ENCODE data around the gene GABARAPL2. TPM values are rescaled to one million over a fixed set of nuclear protein-coding genes. Genes with fewer than 3 reads are reported as not detected.
"Not testable (repeated sequence)": the region's sequence is repeated elsewhere in the genome, so short reads cannot be mapped to it uniquely, and the experiment has no call there.

GABARAPL2 gene, protein sequence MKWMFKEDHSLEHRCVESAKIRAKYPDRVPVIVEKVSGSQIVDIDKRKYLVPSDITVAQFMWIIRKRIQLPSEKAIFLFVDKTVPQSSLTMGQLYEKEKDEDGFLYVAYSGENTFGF
- total RNA-seq, result 233 TPM
- long read RNA-seq, transcript GABARAPL2-201 (4 exons, 1,002 nt), result major isoform, 191 of 197 reads
- long read RNA-seq, partial matches to known transcripts, result 2 of 197 reads
- long read RNA-seq, other reads (novel, unspliced or antisense), result 0 of 197 reads

DNA sequence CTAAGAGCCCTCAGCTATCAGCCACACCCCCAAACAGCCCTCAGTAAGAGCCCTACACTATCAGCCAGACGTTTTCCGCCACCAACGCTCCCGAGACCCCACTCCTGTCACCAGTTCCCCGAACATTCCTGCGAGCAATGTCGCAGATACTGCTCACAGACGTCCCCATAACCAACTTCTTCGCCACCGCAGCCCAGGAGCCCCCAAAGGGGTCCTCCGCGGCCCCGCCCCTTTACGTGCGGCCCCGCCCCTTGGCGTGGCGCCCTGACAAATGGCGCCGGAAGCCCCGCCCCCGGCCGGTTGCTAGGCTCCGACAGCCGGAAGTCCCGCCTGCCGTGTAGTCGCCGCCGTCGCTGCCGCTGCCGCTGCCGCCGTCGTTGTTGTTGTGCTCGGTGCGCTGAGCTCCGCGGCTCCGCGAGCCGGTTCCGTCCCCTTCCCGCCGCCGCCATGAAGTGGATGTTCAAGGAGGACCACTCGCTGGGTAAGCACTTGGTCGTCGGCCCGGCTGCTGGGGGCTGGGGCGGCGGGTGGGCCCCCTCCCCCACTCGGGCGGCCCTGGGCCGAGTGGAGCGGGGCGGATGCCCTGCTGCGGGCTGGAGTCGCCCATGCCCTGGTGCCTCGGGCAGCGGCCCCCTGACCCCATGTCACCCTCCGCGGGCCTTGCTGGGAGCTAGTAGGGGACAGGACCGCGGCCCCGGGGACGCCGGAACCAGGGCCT is at the start of gene GABARAPL2:
GABARAPL2 (plus strand) TSS at position 340 of the 718 bp plus-strand sequence; CDS start at position 448, 108 bp downstream.
- intact Hi-C loops (cut with DNase I), result loop anchor here (5.0 kb wide), 2 partner anchors 49 to 56 kb away; partner anchors contain the start of gene ADAT1
- DNase-seq (ENCODE audit: low spot score), result peak; percentile 95

DNA sequence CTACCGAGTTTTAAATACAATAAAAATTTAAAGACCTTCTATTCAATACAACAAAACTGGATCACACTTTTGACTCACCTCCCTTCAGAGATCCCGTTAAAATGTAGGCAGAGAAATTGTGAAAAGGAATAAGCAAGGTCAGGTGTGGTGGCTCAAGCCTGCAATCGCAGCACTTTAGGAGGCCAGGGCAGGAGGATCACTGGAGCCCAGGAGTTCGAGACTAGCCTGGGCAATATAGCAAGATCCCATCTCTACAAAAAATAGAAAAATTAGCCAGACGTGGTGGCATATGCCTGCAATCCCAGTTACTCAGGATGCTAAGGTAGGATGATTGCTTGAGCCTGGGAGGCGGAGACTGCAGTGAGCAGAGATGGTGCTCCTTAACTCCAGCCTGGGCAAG is 47.0 kb upstream of the GABARAPL2 start:
- intact Hi-C loops (cut with DNase I), result loop anchor here (5.0 kb wide), 2 partner anchors 48 to 103 kb away; partner anchors contain the start of genes ADAT1 and GABARAPL2
- no peak for DNase-seq (ENCODE audit: low spot score)

DNA sequence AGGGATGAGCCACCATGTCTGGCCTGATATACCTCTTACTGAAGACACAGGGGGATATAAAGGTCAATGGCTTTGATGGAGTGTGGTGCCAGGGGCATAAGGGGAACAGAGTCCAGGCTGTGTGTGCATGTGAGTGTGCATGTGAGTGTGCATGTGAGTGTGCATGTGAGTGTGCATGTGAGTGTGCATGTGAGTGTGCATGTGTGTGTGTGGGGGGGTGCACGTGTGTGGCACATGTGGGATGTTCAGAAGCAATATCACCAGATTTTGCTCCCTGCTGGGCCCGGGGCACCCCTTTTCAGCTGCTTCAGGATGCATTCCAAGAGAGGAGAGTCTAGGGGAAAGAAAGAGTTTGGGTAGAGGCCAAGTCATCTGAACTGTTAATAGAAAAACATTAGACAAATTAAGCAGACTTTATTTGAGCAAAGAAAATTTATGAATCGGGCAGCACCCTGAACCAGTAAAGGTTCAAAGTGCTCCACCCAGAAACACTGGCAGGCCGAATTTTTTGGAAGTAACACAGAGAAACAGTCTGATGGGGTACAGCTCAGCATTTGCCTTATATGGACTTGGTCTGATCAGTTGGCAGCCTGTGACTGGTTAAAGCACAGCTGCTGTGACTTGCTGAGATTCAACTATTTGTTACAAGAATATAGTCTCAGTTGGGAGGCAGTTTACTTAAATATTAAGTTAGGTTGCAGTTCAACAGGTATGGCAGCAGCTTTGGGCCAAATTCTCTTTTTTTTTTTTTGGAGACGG is 40.0 kb upstream of the GABARAPL2 start:
- no peak for DNase-seq (ENCODE audit: low spot score)
- intact Hi-C loops (cut with DNase I), result no loop called here

DNA sequence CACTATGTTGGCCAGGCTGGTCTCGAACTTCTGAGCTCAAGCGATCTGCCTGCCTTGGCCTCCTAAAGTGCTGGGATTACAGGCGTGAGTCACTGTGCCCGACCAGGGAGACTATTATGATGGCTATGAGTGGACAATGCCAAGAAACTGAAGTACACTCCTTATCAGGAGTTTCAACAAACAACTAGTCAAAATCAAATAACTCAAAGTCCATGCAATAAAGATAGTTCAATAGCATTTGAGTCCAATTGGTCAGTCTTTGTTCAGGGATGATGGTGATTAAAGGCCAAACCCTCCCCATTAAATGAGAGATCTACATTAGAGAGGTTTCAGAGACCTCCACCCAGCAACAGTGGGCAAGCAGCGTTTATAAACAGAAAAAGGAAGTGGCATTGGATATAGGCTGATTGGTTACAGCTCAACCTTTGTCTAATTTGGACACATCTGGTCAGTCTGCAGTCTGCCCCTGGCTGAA is 38.3 kb upstream of the GABARAPL2 start:
- no peak for DNase-seq (ENCODE audit: low spot score)
- intact Hi-C loops (cut with DNase I), result no loop called here

DNA sequence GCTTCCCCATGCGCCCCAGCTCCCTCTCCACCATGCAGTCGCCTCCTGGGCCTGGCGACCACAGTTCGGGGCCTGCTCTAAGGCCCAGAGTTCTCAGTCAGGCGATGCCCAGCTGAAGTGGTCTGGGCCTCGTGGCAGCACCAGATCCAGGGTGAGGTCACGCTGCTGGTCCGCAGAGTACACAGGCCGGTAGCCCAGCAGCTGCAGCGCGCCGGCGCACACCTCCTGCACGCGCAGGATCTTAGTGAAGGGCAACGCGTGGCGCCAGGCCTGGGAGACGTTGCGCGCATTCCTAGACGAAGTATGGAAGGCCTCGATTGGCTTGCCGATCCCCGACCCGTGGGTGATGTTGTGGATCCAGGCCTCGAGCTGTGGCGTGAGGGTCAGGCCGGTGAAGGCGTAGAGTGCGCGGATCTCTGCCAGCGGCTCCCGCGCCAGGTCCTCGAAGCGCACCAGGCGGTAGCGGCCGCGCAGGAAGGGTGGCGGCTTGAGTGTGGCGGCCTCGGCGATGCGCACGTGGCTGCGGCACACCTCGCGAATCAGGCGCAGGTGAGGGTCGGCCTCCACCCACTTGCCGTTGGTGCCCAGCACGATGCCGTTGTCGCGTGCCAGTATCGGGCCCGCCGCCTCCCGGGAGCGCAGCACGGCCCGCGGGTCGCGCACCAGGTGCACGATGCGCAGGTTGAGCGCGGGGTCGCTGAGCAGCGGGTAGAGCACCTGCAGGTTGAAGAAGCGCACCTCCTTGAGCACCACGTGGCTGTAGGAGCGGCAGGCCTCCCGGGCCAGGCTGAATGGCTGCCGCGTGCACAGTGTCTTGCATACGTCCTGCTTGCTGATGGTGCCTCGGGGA is 36.9 kb upstream of the GABARAPL2 start:
- DNase-seq (ENCODE audit: low spot score), result no peak
- intact Hi-C loops (cut with DNase I), result no loop called here

DNA sequence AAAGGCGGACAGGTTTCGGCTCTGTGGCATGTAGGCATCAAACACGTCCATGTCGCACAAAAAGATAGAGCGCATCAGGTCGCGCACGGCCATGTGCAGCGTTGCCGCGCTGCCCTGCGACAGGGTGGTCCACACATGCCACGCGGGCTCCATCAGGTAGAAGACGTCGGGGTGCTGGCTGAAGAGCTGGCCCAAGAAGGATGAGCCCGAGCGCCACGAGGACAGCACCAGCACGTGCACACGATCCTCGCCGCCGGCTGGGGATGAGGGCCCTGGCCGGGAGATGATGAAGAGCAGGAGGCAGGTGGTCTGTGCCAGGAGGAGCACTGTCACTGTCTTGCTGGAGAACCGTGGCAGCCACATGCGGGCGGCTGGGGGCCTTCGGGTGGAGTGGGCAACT is 36.2 kb upstream of the GABARAPL2 start:
- intact Hi-C loops (cut with DNase I), result no loop called here
- DNase-seq (ENCODE audit: low spot score), result no peak

DNA sequence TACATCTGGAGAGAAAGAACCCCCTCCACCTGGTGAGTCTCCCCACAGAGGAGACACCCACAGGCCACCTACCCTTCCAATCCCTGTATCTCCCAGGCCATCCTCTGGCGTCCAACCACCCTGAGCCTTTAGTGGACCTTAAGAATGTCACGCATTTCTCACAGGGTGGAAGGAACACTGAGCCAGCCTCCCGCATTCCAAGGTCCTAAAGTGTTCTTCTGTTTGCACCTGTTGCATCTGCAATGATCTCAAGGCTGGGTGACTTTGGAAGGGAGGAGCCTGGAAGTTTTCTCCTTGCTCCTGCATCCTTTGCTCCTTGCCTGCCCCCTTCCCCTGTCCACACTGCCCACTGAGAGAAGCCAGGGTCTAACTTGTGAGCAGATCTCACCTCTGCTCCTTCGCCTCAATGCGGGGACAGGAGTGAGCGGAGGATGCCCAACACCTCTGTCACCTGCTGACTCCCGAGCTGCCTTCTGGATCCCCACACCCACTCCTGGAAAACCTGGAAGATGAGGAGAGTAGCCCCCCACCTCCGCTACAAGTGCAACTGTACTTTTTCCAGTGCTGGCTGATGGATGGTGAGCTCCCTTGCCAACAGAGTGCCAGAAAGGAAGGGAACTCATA is 33.9 kb upstream of the GABARAPL2 start:
- no peak for DNase-seq (ENCODE audit: low spot score)
- intact Hi-C loops (cut with DNase I), result no loop called here

DNA sequence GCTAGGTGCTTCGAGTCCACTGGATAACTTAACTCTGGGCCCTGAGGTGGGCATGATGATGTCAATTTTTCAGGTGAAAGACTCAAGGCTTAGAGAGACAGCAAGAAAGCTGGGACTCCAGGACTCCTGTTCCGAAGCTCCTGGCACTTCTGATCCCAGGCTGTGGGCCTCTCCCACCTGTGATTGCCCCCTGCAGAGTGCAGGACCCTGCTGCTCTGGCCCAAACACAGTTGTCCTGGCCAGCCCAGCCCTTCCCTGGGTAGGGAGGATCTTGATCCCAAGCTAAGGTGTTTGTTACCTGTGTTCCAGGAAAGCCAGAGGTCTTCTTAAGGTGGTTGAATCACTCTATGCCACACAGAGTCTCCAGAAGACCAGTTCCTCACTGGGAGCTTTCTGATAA is 33.4 kb upstream of the GABARAPL2 start:
- intact Hi-C loops (cut with DNase I), result no loop called here
- DNase-seq (ENCODE audit: low spot score), result no peak

DNA sequence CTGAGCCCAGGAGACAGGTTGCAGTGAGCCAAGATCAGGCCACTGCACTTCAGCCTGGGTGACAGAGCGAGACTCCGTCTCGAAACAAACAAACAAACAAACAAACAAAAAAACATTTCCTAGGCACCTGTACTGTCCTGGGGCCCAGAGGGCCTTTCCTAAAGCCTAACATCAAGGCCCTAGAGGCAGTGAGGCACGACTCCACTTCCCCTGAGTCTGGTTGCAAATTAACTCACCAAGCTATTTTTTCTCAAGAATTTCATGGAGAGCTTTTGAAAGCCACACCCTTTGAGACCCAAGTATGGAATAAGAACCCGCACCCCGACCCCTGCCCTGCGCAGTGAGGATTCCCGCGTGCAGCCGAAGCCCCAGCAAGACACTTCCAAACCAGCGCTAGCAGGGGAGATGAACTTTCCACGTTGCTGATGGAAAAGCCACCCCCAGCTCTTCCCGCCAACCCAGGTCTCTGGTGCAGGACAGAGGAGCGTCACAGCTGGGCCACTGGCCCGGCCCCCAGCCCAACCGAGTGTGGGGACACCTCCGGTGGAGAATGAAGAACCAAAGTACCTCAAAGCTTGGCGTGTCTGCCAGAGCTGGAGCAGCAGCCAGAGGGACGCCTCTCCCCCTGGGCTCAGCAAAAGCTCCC is 31.5 kb upstream of the GABARAPL2 start:
- intact Hi-C loops (cut with DNase I), result no loop called here

DNA sequence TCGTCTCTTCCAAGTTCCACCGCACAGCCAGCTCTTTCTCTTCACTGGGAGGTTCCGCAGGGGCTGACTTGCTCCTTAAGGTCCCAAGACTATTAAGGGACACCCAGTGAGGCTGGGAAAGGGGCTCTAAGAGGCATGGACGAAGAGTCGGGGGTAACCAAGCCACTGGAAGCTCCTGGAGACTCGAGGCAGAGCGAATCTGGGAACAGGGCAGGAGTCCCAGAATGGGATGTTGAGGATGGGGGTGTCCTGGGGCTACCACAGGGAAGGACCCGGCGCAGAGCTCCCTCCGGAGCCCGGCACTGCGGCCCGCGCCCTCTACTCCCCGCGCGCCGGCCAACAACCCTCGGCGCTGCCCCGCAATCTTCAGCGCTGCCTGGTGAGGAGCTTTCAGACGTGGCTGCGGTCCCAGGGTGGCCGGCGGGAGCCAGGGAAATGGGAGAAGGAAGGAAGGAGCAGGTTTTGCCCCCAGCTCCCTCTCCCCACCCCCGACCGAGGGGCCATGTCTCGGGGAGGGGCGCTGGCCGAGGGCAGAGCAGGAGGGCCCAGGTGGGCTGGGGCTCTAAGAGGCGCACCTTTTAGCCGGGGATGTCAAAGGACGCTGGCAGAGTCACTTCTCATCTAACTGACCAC is 30.9 kb upstream of the GABARAPL2 start:
- no peak for DNase-seq (ENCODE audit: low spot score)
- intact Hi-C loops (cut with DNase I), result no loop called here

More for the DNA sequence above, 31.5 kb upstream of the GABARAPL2 start:
- no peak for DNase-seq (ENCODE audit: low spot score)

DNA sequence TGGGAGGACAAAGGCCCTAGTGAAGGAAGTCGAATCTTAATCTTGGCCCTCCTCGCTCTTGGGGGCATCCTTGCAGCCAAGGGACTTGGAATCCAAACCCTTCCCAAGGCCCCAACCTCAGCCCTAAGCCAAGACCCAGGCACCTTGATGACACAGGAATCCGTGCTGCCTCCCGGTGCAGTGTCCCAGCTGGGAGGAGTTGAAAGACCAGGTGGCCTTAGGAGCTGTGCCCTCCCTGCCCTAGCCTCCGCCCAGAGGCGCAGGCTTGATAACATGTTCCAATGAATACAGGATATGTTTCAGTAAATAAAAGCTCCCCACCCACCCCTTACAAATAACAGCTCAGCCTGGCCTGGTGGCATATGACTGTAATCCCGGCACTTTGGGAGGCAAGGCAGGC is 30.3 kb upstream of the GABARAPL2 start, which contains the start of gene CHST5:
CHST5 (minus strand) TSS at position 208 of the 400 bp plus-strand sequence. CDS start 5,724 bp downstream, outside the sequence.
- DNase-seq (ENCODE audit: low spot score), result no peak
- intact Hi-C loops (cut with DNase I), result no loop called here

DNA sequence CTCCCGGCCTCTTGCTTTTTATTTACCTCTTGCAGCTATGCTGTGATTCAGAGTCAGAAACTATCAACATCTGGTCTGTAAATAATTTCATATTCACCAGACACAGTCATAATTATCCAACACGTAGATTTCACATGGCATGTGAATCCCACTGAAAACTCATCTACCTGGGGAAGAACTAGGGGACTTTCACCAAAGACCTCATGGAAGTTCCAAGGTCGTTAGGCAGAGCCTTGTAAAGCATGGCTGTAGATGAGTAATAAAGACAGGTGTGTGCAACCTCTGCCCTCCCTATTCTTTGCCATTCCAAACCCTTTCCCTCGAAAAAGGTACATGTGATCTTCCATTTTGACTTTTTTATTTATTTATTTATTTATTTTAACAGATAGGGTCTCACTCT is 28.4 kb upstream of the GABARAPL2 start:
- no peak for DNase-seq (ENCODE audit: low spot score)
- intact Hi-C loops (cut with DNase I), result no loop called here

DNA sequence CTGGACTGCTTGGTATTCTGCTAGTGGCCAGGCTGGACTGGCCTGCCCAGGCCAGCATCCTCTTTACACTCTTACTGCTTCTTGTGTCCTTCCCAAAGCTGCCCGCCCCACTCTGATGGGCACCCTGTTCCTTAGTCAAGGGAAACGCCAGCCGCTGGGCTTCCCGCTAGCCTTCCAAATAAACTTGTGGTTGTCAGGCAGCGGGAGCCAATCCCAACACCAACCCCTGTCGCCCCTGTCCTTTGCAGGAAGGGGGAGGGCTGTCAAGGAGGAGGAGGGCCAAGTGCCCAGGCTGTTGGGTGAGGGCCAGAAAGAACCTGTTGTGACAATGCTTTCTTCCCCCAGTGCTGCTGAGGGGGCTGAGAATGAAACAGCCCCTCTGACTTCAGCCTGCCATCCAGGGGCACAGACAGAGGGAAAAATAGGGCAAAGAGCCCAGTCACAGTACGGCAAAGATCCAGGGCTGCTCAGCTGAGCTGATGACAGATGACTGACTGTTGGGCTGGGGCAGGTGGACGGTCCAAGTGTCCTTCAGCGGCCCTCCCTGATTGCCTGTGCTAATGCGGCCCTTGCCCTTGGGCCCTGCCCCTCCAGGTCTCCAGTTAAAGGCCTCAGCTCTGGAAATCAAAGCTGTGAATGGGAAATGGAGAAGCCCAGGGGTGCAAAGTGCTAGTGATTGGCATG is 27.2 kb upstream of the GABARAPL2 start:
- peak; percentile 75 for DNase-seq (ENCODE audit: low spot score)
- intact Hi-C loops (cut with DNase I), result not testable (repeated sequence)

DNA sequence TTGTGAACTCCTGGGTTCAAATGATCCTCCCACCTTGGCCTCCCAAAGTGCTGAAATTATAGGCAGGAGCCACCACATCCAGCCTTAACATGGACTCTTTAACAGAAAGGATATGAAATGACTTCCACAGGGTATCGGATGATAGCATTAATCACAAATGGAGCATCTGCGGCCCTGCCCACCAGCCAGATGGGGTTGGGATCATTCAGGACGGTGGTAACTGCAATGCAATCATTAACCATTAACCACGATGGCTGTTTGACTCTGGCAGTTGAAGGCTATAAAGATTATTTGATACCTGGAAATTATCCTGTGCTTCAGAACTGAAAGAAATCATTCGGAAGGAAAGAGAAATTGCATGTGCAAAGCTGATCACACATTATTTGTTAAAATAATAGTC is 24.9 kb upstream of the GABARAPL2 start:
- intact Hi-C loops (cut with DNase I), result no loop called here
- no peak for DNase-seq (ENCODE audit: low spot score)

DNA sequence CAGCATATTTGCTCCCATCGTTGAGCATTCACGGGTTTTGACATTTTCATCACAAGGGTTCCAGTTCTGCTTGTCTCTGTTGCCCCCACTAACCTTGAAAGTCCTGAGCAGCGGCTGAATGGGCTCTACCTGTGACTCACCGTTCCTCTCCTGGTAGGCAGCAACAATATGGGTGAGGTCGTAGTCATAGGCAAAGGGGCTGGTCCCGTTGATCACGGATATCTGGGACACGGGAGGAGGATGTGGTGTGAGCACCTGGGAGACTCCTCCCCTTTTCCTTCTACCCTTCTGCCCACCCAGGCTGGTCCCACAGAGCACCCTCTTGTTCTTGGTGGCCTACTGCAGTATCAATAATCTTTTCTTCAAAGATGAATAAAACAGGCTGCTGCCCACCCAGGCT is 23.7 kb upstream of the GABARAPL2 start:
- DNase-seq (ENCODE audit: low spot score); intact Hi-C loops (cut with DNase I): not testable (repeated sequence)

DNA sequence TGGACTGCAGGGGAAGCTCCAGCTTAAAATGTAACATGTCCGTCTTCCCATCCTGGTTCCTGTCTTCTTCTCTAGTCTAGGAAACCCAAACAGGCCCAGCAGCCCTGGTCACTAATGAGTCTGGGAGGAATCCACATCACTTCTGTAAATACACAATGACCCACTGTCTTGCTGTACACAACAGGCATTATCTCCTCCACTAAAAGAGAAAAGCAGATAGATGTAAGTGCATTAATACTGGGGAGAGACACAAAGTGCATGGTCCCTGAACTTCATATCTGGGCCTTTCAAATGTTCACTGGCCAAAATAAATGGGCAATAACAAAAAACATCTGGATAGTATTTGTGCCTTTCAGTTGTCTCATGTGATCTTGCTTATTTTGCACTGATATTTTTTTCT is 20.3 kb upstream of the GABARAPL2 start:
- intact Hi-C loops (cut with DNase I); DNase-seq (ENCODE audit: low spot score): not testable (repeated sequence)

DNA sequence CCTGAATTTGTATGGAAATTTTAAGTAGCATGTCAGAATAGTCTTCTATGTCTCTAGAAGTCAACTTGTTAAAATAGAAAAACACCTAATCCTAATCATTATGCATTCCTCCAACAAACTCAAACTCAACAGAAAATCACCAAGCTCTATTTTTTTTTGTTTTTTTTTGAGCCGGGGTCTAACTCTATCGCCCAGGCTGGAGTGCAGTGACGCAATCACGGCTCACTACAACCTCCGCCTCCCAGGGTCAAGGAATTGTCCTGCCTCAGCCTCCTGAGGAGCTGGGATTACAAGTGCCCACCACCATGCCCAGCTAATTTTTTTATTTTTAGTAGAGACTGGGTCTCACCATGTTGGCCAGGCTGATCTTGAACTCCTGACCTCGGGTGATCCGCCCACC is 19.9 kb upstream of the GABARAPL2 start:
- intact Hi-C loops (cut with DNase I), result no loop called here
- no peak for DNase-seq (ENCODE audit: low spot score)

Measured in cardiac septum (tissue), 1 donor.